Tibial artery (tissue), 4 donors: ENCODE results near the gene SEC24D.
A peak's percentile ranks its signal among the peaks of the same experiment; 100 is the strongest.

Experiments used
- DNase-seq, 2 donors: peaks; one replicate each; pipeline ENCODE4 v3.0.0-alpha.2; 2019
- H3K27ac ChIP-seq, 2 donors: fragments of 200-600 bp; sonication (generic) in 1 of 2; 1 replicate in 1 of 2; 2 replicates in 1 of 2; pipeline ENCODE4 v1.5.1; 2018 to 2019; ENCODE audit warnings: mild to moderate bottlenecking in 1 of 2
- H3K27me3 ChIP-seq, 2 donors: fragments of 200-600 bp; sonication (generic) in 1 of 2; one replicate each; pipeline versions ENCODE4 v1.5.1 to v1.6.0; 2016 to 2019
- H3K36me3 ChIP-seq, 3 donors: fragments of 200-600 bp; sonication (generic) in 2 of 3; one replicate each; pipeline ENCODE4 v1.5.1; 2016 to 2019; ENCODE audit warnings: mild to moderate bottlenecking in 2 of 3
- H3K4me1 ChIP-seq, 4 donors: fragments of 200-600 bp; sonication (generic) in 2 of 4; 1 replicate in 3 of 4; 2 replicates in 1 of 4; pipeline ENCODE4 v1.5.1; 2016 to 2019
- H3K4me3 ChIP-seq, 2 donors: fragments of 200-600 bp; sonication (generic) in 1 of 2; 1 replicate in 1 of 2; 2 replicates in 1 of 2; pipeline ENCODE4 v1.5.1; 2018 to 2019; ENCODE audit warnings: mild to moderate bottlenecking in 2 of 2
- H3K9me3 ChIP-seq, 3 donors: fragments of 200-600 bp; sonication (generic) in 1 of 3; one replicate each; pipeline ENCODE4 v1.5.1; 2016 to 2019
- CTCF ChIP-seq, 2 experiments: fragments of 200-600 bp in 1 of 2; fragments of 450-650 bp in 1 of 2; IDR thresholded peaks; one replicate each; pipeline ENCODE4 v1.5.1; 2017 to 2019; ENCODE audit warnings: antibody characterized with exemption in 2 of 2, mild to moderate bottlenecking in 1 of 2, moderate library complexity in 1 of 2
- intact Hi-C: fragments of 100-400 bp; cut with DNase I; formaldehyde crosslinking; loops from one replicate; pipeline ENCODE4 v1.15.0; 2023; ENCODE audit warnings: low total_unique reads

The SEC24D gene

GRCh38 chr4:118866442-118866841 lies 30.5 kb upstream of the SEC24D start:
- H3K9me3 ChIP-seq: no peaks in the 10 kb centered on the region
- H3K27me3 ChIP-seq: no peaks in the 10 kb centered on the region
- TF ChIP-seq CTCF (IDR thresholded peaks at IDR 0.05): no peak
- H3K4me3 ChIP-seq: no peak overlapping the region
- no peak for DNase-seq
- H3K4me1 ChIP-seq: peaks cover 0 to 9% (median 5%) of the 10 kb centered on the region in 4 donors
- no peaks in the 10 kb centered on the region for H3K36me3 ChIP-seq
- H3K27ac ChIP-seq: no peak overlapping the region
- intact Hi-C loops: no loop called here

GRCh38 chr4:118865091-118865708 lies 29.3 kb upstream of the SEC24D start:
- DNase-seq: no peak
- Histone ChIP-seq H3K27me3 (no peaks in the 10 kb centered on the region), H3K27ac (peak overlapping the region in 1 of 2 donors; percentile 22), H3K36me3 (no peaks in the 10 kb centered on the region), H3K4me3 (no peak overlapping the region), H3K9me3 (no peaks in the 10 kb centered on the region), H3K4me1 (peaks cover 0 to 18% (median 3%) of the 10 kb centered on the region in 4 donors)
- intact Hi-C loops: no loop called here
- TF ChIP-seq CTCF (IDR thresholded peaks at IDR 0.05): peak; percentile 52 to 66

DNA sequence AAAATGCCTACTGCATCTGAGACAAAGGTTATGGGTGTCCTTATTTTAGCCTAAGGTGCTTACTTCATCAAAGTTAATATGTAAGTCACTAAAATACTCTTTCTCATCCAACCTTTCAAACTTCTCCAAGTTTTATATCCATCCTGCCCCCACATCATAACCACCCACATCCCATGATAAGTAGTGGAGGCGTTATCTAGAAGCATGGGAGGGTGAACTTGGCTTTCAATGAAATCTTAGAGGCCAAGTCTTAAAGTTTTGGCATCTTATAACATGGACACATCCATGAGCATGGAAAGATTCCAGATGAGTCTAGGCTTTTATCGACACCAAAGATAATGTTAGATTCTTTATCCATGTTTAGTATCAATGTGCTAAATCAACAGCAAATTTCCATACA lies 22.9 kb upstream of the SEC24D start:
- no peak for TF ChIP-seq CTCF (IDR thresholded peaks at IDR 0.05)
- no peak for DNase-seq
- no peaks in the 10 kb centered on the region for H3K9me3 ChIP-seq
- no peak overlapping the region for H3K27ac ChIP-seq
- intact Hi-C loops: no loop called here
- H3K4me3 ChIP-seq: no peak overlapping the region
- H3K27me3 ChIP-seq: no peaks in the 10 kb centered on the region
- H3K4me1 ChIP-seq: peaks cover 0 to 13% (median 0%) of the 10 kb centered on the region in 4 donors
- H3K36me3 ChIP-seq: no peaks in the 10 kb centered on the region

- no peaks in the 10 kb centered on the region for H3K27me3 ChIP-seq
- H3K4me3 ChIP-seq: no peak overlapping the region
- no peaks in the 10 kb centered on the region for H3K36me3 ChIP-seq
- no peaks in the 10 kb centered on the region for H3K9me3 ChIP-seq
- no peak for DNase-seq
- H3K27ac ChIP-seq: peak overlapping the region in 1 of 2 donors; percentile 30
- no peak for TF ChIP-seq CTCF (IDR thresholded peaks at IDR 0.05)
- peaks cover 0 to 13% (median 0%) of the 10 kb centered on the region in 4 donors for H3K4me1 ChIP-seq
- intact Hi-C loops: no loop called here
Measured at GRCh38 chr4:118857760-118858159, 21.8 kb upstream of the SEC24D start.

DNA sequence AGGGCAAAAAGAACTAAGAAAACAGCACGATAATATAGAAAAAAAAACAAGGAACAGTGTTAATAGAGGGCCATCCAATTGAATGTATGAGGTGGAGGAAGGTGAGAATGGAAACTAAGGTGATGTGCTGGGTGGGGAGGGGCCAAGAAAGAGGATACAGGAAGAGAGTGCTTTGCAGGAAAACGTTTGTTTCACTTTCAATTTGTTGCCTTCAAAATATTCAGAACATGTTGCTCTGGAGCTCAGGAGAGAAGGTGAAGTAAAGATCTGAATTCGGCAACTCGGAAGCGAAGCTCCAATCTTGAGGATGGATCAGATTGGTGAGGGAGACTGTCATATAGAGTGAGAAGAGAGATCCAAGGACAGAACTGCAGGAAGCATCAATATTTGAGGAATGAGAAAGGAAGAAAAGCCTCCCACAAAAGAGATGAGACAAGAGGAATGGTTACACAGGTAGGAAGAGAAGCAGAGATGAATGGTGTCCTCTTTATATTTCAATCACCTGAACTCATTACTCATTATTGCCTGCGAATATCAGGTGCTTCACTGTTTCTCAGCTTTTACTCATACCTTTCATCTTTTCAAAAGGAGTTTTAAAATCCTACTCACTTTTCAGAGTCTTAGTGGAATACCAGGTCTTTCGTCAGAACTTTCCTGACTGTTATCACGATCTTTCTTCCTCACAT lies 14.7 kb upstream of the SEC24D start:
- H3K4me1 ChIP-seq: peaks cover 0 to 4% (median 0%) of the 10 kb centered on the region in 4 donors
- H3K4me3 ChIP-seq: peak overlapping the region; percentile 46 to 51
- intact Hi-C loops: no loop called here
- peak overlapping the region; percentile 29 to 32 for H3K27ac ChIP-seq
- no peak for TF ChIP-seq CTCF (IDR thresholded peaks at IDR 0.05)
- H3K27me3 ChIP-seq: no peaks in the 10 kb centered on the region
- H3K9me3 ChIP-seq: no peaks in the 10 kb centered on the region
- DNase-seq: no peak
- no peaks in the 10 kb centered on the region for H3K36me3 ChIP-seq
